Skin epidermis (tissue), 12 donors: ENCODE results near the gene LRRC36.

Source experiments
- H3K27ac ChIP-seq, 21 experiments: fragments of 200-600 bp; sonication (generic) in 11 of 21; one replicate each; pipeline ENCODE4 v1.5.0; 2020; ENCODE audit warnings: mild to moderate bottlenecking in 3 of 21, inconsistent platforms in 2 of 21, moderate library complexity in 2 of 21
- H3K4me3 ChIP-seq, 7 experiments: fragments of 200-600 bp; sonication (generic) in 2 of 7; one replicate each; pipeline ENCODE4 v1.5.0; 2020; ENCODE audit warnings: inconsistent platforms in 2 of 7, mild to moderate bottlenecking in 2 of 7, moderate library complexity in 1 of 7

LRRC36 gene

GRCh38 chr16:67413978-67414911 is 87.6 kb downstream of the LRRC36 start:
- Histone ChIP-seq H3K27ac (peak overlapping the region in 12 of 21 experiments; percentile 6 to 92 (median 26)), H3K4me3 (no peak overlapping the region)

GRCh38 chr16:67415421-67415820 is 88.8 kb downstream of the LRRC36 start:
- Histone ChIP-seq H3K4me3 (peak overlapping the region; percentile 52 to 70 (median 67)), H3K27ac (peak overlapping the region in 18 of 21 experiments; percentile 59 to 95 (median 89))

- Histone ChIP-seq H3K4me3 (peak within 1 kb of the TSS; percentile 52 to 70 (median 67)), H3K27ac (peak within 1 kb of the TSS; percentile 59 to 95 (median 88))
Observed at GRCh38 chr16:67415872-67416793, 89.5 kb downstream of the LRRC36 start, which contains the start of gene ZDHHC1. ZDHHC1 (minus strand) TSS chr16:67416477; CDS start chr16:67407775, 8,702 bp downstream.

GRCh38 chr16:67417333-67418061 is 90.9 kb downstream of the LRRC36 start:
- H3K4me3 ChIP-seq: no peak overlapping the region
- H3K27ac ChIP-seq: peak overlapping the region in 3 of 21 experiments; percentile 32 to 86 (median 84)

GRCh38 chr16:67419502-67419901 is 92.9 kb downstream of the LRRC36 start:
- H3K27ac ChIP-seq: no peak overlapping the region
- H3K4me3 ChIP-seq: no peak overlapping the region

GRCh38 chr16:67419931-67420330 is 93.3 kb downstream of the LRRC36 start:
- H3K4me3 ChIP-seq: no peak overlapping the region
- no peak overlapping the region for H3K27ac ChIP-seq

- Histone ChIP-seq H3K4me3 (no peak overlapping the region), H3K27ac (no peak overlapping the region)
Observed at GRCh38 chr16:67421030-67421429, 94.4 kb downstream of the LRRC36 start.

GRCh38 chr16:67423015-67423414 is 96.4 kb downstream of the LRRC36 start:
- Histone ChIP-seq H3K4me3 (no peak overlapping the region), H3K27ac (no peak overlapping the region)

- H3K27ac ChIP-seq: no peak overlapping the region
- no peak overlapping the region for H3K4me3 ChIP-seq
Observed at GRCh38 chr16:67423611-67424260, 97.1 kb downstream of the LRRC36 start.

GRCh38 chr16:67424261-67424615 is 97.6 kb downstream of the LRRC36 start:
- Histone ChIP-seq H3K4me3 (no peak overlapping the region), H3K27ac (no peak overlapping the region)

- Histone ChIP-seq H3K4me3 (no peak overlapping the region), H3K27ac (peak overlapping the region in 1 of 21 experiments; percentile 14)
Observed at GRCh38 chr16:67425061-67425460, 98.4 kb downstream of the LRRC36 start.

GRCh38 chr16:67425580-67425979 is 99.0 kb downstream of the LRRC36 start:
- H3K4me3 ChIP-seq: no peak overlapping the region
- H3K27ac ChIP-seq: peak overlapping the region in 2 of 21 experiments; percentile 10 to 16

- H3K4me3 ChIP-seq: no peak overlapping the region
- peak overlapping the region in 2 of 21 experiments; percentile 10 to 16 for H3K27ac ChIP-seq
Observed at GRCh38 chr16:67426022-67426421, 99.4 kb downstream of the LRRC36 start.

- Histone ChIP-seq H3K4me3 (no peak overlapping the region), H3K27ac (no peak overlapping the region)
Observed at GRCh38 chr16:67426950-67427349, 100.3 kb downstream of the LRRC36 start.

- Histone ChIP-seq H3K4me3 (no peak overlapping the region), H3K27ac (peak overlapping the region in 4 of 21 experiments; percentile 7 to 36 (median 18))
Observed at GRCh38 chr16:67428146-67428731, 101.6 kb downstream of the LRRC36 start.

GRCh38 chr16:67429053-67429798 is 102.6 kb downstream of the LRRC36 start:
- Histone ChIP-seq H3K4me3 (no peak overlapping the region), H3K27ac (peak overlapping the region in 4 of 21 experiments; percentile 45 to 81 (median 59))

GRCh38 chr16:67429799-67430503 is 103.3 kb downstream of the LRRC36 start:
- Histone ChIP-seq H3K27ac (peak overlapping the region in 15 of 21 experiments; percentile 1 to 81 (median 40)), H3K4me3 (peak overlapping the region; percentile 27 to 51 (median 39))
